Activated CD4-positive, alpha-beta T cell treated with anti-CD3 and anti-CD28 coated beads, Interleukin-2, amount 50 U/mL, for 16 hours (primary cell): ENCODE measurements around the gene TMEM144.
"Not testable (repeated sequence)": the region's sequence is repeated elsewhere in the genome, so short reads cannot be mapped to it uniquely, and the experiment has no call there.

ENCODE experiments used
- DNase-seq: peaks from one replicate; pipeline ENCODE4 v3.0.0-alpha.2; 2020

The TMEM144 gene

GRCh38 chr4:158239196-158239595 is 28.9 kb downstream of the TMEM144 start:
- no peak for DNase-seq

- DNase-seq: no peak
Observed at GRCh38 chr4:158243071-158243470, 32.8 kb downstream of the TMEM144 start.

GRCh38 chr4:158250321-158250720 is 40.0 kb downstream of the TMEM144 start:
- DNase-seq: no peak

- DNase-seq: peak; percentile 56
Observed at GRCh38 chr4:158253350-158253980, 43.2 kb downstream of the TMEM144 start.

GRCh38 chr4:158254292-158254691 is 44.0 kb downstream of the TMEM144 start:
- no peak for DNase-seq

DNA sequence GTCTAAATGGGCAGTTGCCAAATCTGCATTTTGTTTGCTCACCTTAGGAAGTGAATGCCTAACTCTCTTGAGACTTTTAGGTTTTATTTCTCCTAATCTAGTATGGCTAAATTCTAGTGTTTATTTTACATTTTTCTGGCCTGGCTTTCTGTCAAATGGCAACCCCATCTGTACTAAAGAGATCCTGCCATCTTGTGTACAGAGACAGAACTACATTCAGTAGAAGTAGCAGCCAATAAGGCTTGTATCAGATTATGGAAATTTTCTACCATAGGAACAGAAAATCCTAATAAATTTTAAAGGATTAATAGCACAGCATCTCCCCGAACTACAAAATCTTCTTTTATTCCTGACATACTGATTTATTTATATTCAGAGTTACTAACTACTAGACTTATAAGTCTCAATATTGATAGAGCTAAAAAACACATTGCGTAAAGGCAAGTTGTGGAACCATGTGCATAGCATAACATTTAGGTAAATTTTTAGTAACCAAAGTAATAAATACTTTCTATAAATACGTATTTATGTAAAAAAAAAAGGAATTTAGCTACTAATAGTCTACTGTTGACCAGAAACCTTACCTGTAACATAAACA is 45.5 kb downstream of the TMEM144 start:
- peak; percentile 16 for DNase-seq

DNA sequence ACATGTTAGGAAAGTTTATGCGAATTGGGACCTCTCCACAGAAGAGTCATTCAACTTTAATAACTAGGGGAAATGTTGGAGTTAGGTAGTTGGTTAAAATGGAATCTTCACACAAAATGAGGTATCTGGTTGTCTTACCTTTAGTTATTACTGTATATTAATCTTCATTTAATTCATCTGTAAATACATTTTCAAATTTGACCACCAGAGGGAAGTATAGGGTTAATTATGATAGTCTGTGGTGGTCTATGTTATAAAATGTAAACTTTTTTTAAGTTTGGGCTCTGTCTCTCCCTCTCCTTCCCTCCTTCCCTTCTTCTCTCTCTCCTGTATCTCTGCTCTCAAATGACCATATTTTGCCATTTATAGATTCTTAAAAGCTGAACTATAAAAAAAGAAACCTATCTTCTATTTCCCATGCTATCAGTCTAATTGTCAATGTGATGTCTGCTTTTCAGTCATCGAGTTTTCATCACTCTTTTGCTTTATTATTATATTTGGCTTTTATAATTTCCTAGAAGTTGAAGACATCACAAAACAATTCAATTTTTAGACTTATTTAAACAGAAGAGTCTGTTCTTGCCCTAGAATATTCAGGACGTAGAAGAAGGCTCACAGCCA is 49.8 kb downstream of the TMEM144 start:
- DNase-seq: peak; percentile 18

DNA sequence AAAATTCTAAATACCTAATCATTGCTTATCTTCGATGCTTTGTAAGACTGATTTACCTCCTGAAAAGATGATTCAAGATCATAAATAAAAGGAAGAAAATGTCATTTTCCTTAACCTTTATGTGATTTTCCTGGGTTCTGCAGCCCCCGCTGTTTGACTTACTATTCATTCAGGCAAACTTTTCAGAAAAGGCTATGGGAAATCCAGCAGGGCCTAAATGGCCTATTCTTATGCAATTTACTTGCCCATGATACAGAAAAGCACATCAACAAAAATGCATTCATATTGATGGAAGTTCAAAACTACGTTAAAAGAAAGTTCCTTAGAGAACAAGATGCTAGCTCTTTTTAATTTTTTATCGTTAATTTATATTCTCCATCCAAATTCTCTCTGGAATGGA is 51.2 kb downstream of the TMEM144 start:
- no peak for DNase-seq

DNA sequence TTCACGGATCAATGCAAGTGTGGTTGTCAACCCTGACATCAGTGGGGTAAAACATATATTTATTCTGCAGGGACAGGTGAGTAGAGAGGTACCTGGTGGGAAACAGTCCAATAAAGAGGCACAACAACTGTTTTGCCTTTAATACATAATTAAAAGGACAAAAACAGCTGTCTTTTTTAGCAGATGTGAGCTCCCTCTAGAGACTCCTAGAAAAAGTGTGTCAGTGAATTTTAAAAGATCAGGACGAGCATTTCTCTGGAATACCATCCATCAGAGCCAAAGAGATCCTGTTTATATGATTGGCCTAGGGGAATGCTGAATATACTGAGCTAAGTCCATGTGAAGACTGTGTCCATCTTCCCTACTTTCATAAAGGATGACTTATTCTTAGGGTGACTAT is 58.3 kb downstream of the TMEM144 start:
- DNase-seq: no peak

DNA sequence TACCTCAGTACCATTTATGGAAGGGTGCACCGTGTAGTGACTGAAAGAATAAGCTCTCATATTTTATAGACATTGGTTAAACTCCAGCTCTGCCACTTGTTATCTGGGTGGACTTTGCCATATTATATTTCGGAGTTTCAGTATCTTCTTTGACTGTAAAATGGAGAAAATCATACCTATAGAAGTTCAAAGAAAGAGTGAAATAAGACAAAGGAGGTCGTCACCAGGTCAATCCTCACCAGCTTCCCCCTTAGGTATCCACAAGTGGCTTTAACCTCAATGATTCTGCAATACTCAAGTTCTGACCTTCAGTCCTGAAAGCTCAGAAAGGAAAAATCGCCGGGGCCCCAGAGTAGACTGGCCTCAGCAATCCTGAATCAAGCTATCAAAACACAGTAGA is 64.3 kb downstream of the TMEM144 start:
- DNase-seq: no peak

GRCh38 chr4:158277558-158277957 is 67.3 kb downstream of the TMEM144 start:
- DNase-seq: no peak

DNA sequence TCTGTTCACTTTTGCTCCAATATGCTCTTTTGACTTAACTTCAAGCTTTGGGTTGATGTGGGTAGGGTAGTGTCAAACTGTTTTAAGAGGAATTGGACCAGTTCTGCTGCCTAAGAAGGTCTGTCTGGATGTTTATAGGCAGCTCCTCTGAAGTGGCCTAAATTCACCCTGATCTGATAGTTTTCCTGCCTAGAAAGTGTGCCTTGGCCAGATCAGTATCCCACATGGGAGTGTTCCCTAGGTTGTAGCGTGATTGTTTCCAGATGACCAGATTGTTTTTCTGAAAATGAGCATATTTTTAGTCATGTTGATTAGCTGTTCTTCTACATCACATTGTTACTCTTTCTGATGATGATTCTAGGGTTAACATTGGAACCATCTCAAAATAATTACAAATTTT is 68.8 kb downstream of the TMEM144 start:
- DNase-seq: not testable (repeated sequence)

DNA sequence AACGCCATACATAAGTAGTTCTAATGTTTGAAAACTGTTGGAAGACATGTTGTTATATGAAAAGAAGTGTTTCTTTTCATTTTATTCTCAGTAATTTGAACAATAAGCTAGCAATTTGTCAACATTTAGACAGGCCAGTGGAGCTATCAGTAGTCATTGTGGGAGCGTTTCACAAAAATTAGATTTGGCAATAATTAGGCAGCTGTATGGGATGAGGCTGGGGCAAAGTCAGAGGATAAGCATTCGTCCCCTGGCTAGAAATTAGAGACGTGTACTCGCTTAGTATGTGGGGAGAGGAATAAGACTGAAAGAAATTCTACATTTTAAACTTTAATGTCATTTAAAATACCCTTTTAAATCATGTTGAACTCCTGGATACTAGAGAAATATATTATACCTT is 70.6 kb downstream of the TMEM144 start:
- DNase-seq: no peak

GRCh38 chr4:158282252-158282651 is 72.0 kb downstream of the TMEM144 start:
- DNase-seq: no peak

GRCh38 chr4:158285429-158286216 is 75.3 kb downstream of the TMEM144 start:
- DNase-seq: no peak

DNA sequence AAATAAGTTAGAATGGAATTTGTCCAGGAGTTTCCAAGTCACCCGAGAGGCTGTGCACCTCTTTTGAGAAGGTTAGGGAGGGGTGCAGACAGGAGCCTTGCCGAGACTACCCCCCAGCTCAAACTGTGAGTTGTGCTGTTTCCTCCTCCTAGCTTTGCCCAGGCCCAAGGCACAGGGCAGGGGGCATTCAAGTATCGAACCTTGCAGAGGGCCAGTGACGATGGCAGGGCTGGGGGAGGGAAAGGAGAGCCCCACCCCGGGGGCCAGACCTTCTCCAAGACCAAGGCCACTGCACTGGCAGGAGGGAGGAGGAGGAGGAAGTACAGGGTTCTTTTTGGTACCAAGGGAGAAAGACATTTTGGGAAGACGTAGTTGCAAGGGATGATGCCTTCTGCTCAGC is 80.6 kb downstream of the TMEM144 start:
- DNase-seq: no peak

GRCh38 chr4:158291334-158292055 is 81.2 kb downstream of the TMEM144 start:
- DNase-seq: no peak

DNA sequence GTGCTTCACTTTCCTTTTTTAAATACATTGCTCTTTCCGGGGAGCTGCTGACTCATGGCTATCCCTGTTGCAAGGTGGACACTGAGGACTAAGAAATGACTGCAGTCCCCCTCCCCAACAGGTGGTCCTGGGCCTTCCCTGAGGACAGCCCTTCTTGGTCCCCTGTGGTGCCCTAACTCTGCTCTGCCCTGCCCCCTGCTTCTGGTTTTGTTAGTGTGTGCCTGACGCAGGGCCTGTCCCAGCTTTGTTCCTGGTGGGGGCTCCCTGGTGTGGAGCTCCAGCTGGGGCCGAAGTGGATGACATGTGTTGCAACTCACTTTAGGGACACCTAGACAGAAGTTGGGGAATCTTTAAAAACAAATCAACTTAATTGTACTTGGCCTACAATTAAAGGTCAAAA is 81.9 kb downstream of the TMEM144 start:
- no peak for DNase-seq

GRCh38 chr4:158295053-158295452 is 84.8 kb downstream of the TMEM144 start:
- DNase-seq: no peak

DNA sequence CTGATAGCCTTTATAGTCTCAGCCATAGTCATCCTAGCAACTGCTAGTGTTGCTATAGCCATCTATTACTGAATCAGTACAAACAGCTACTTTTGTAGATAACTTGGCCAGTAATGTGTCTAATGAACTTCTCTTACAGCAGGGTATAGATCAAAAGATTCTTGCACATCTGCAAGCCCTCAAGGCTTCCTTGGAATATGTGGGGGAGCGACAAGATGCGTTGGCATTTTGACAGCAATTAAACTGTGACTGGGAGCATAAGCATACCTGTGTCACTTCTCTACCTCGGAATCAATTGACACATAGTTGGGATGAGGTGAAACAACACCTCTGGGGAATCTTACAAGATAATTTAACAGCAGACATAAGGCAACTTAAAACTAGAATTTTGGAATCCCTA is 87.6 kb downstream of the TMEM144 start:
- no peak for DNase-seq

DNA sequence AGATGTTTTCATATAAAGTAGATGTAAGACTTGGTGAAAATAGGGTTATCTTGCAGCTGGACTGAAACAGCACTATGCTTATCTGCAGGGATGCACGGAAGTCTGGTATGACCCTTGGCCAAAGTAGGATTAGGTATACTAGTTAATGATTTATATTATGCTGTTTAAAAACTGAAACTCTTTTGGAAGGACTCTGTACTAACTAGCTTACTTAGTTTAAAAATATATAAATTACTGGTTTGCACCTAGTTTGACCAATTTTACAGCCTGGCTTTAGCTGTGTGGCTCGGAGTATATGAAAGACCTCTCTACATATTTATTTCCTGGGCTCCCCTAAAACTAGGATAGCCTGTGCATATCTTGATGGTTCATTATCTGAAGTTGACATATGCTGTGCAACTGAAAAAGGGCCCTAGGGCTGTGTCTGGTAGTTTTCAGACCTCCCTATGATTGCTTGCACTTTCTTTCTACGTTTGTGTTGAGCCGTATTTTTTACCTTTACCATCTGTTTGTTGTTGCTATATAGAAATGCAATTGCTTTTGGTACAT is 89.2 kb downstream of the TMEM144 start:
- DNase-seq: no peak

DNA sequence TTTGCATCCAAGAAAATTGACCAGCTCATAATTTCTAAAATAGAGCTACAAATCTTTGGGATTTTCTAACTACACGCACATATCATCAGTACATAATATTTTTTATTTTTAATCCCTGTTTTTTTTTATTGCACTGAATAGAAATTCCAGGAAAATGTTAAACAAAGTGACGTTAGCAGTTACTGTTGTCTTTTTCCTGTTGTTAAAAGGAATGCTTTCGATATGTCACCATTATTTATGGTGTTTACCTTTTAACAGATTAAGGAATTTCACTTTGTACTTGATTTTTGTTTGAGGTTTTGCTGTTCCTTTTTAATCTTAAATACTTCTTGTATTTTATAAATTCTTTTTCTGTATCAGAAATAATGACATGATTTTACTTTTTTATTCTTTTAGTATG is 89.7 kb downstream of the TMEM144 start:
- DNase-seq: no peak
